Measurements from ENCODE around the gene EID2B. TPM values are rescaled to one million over a fixed set of nuclear protein-coding genes. Genes with fewer than 3 reads are reported as not detected.

Gene EID2B
- total and polyA plus RNA-seq, 2 of the 13 experiments (the other 11 are each of a cell fraction or from before 2014, with no cell fraction given), result 2.5 to 3.7 TPM

- TF ChIP-seq ZNF337 (CRISPR knock-in tag; IDR thresholded peaks at IDR 0.05; ENCODE audit: borderline replicate concordance, low read depth) (peak; percentile 93; the same call in 1 of the 2 replicates), REPIN1 (CRISPR knock-in tag; IDR thresholded peaks at IDR 0.05; ENCODE audit: borderline replicate concordance, low read depth) (peak; percentile 89), MXI1 (IDR thresholded peaks at IDR 0.05; ENCODE audit: borderline replicate concordance, low read depth, low read length) (peak; percentile 40; the same call in 1 of the 3 replicates), MNT (IDR thresholded peaks at IDR 0.05) (no peak), ZNF652 (CRISPR knock-in tag; IDR thresholded peaks at IDR 0.05; ENCODE audit: borderline replicate concordance, low read depth) (no peak), TAF15 (IDR thresholded peaks at IDR 0.05; ENCODE audit: low read depth, low read length, poor library complexity, severe bottlenecking) (no peak), ZNF607 (CRISPR knock-in tag; IDR thresholded peaks at IDR 0.05; ENCODE audit: borderline replicate concordance) (peak; percentile 99), ZNF124 (CRISPR knock-in tag; IDR thresholded peaks at IDR 0.05) (peak; percentile 38; the same call in 1 of the 2 replicates), CEBPG (CRISPR knock-in tag; IDR thresholded peaks at IDR 0.05) (0 out of 2 replicates have a peak, but pooled peaks have one; percentile 22), ZNF609 (CRISPR knock-in tag; IDR thresholded peaks at IDR 0.05; ENCODE audit: borderline replicate concordance) (no peak), ATF7 (IDR thresholded peaks at IDR 0.05) (no peak), ATF7 (CRISPR knock-in tag; IDR thresholded peaks at IDR 0.05) (peak; percentile 74; the same call in 1 of the 2 replicates), ZEB1 (IDR thresholded peaks at IDR 0.05; ENCODE audit: insufficient replicate concordance, low read depth) (no peak), EEA1 (CRISPR knock-in tag; IDR thresholded peaks at IDR 0.05; ENCODE audit: borderline replicate concordance) (peak; percentile 95), ARID4A (CRISPR knock-in tag; IDR thresholded peaks at IDR 0.05; ENCODE audit: borderline replicate concordance) (peak; percentile 37; the same call in 1 of the 2 replicates), ZNF30 (CRISPR knock-in tag; IDR thresholded peaks at IDR 0.05) (peak; percentile 98), BORCS8-MEF2B (CRISPR knock-in tag; IDR thresholded peaks at IDR 0.05) (peak; percentile 100), CEBPB (IDR thresholded peaks at IDR 0.05; ENCODE audit: borderline replicate concordance, low read depth, low read length) (no peak), SMAD1 (CRISPR knock-in tag; IDR thresholded peaks at IDR 0.05; ENCODE audit: borderline replicate concordance, low read depth) (0 out of 2 replicates have a peak, but pooled peaks have one; percentile 53)
These were observed 29.8 kb downstream of the EID2B start (continued) for GRCh38 chr19:39502640-39503417.

Measured in HepG2 (cell line).